A549 (cell line): ENCODE results near the gene TMEM82.

Source experiments
- CEBPB ChIP-seq, 2 experiments: fragments of >200 bp in 1 of 2; sonication (Bioruptor Twin) in 1 of 2; formaldehyde crosslinking in 1 of 2; IDR thresholded peaks; 2 replicates each; pipeline ENCODE4 v1.6.1; 2012 to 2016
- CHD2 ChIP-seq: fragments of 150-350 bp; IDR thresholded peaks from 2 replicates; pipeline ENCODE4 v1.6.1; 2014; ENCODE audit warnings: low read length; ENCODE audit not compliant: partially characterized antibody
- EHMT2 ChIP-seq: fragments of 200-600 bp; sonication (generic); IDR thresholded peaks from 2 replicates; pipeline ENCODE4 v1.6.1; 2016; ENCODE audit warnings: antibody characterized with exemption, low read depth, mild to moderate bottlenecking, moderate library complexity
- ESRRA ChIP-seq: fragments of 150-350 bp; IDR thresholded peaks from 2 replicates; pipeline ENCODE4 v1.6.1; 2014; ENCODE audit warnings: mild to moderate bottlenecking, low read length, borderline replicate concordance
- MAFK ChIP-seq: fragments of 450-650 bp; IDR thresholded peaks from 2 replicates; pipeline ENCODE4 v1.6.1; 2014; ENCODE audit not compliant: partially characterized antibody
- NFE2L2 ChIP-seq: fragments of 150-350 bp; conservative IDR thresholded peaks from 2 replicates; pipeline ENCODE4 v1.6.1; 2014; ENCODE audit warnings: low read length
- NR3C1 ChIP-seq: fragments of >200 bp; sonication (Bioruptor Twin); formaldehyde crosslinking; IDR thresholded peaks from 3 replicates; pipeline ENCODE4 v1.6.1; 2017
- POLR2A ChIP-seq: IDR thresholded peaks from 2 replicates; pipeline ENCODE4 v1.6.1; 2012; ENCODE audit warnings: mild to moderate bottlenecking, low read length
- RAD21 ChIP-seq, 2 experiments: fragments of >200 bp in 1 of 2; sonication (Bioruptor Twin) in 1 of 2; formaldehyde crosslinking in 1 of 2; IDR thresholded peaks in 1 of 2; conservative IDR thresholded peaks in 1 of 2; 2 replicates in 1 of 2; 3 replicates in 1 of 2; pipeline ENCODE4 v1.6.1; 2012 to 2018; ENCODE audit warnings: inconsistent platforms in 1 of 2
- SMC3 ChIP-seq: fragments of >200 bp; sonication (Bioruptor Twin); formaldehyde crosslinking; IDR thresholded peaks from 3 replicates; pipeline ENCODE4 v1.6.1; 2018; ENCODE audit warnings: inconsistent platforms
- TF ChIP-seq, protein P1 (sequence below): fragments of >200 bp; sonication (Bioruptor Twin); formaldehyde crosslinking; IDR thresholded peaks from 3 replicates; pipeline ENCODE4 v1.5.1; 2016

- no peak for TF ChIP-seq CEBPB (IDR thresholded peaks at IDR 0.05)
- TF ChIP-seq, protein P1, sequence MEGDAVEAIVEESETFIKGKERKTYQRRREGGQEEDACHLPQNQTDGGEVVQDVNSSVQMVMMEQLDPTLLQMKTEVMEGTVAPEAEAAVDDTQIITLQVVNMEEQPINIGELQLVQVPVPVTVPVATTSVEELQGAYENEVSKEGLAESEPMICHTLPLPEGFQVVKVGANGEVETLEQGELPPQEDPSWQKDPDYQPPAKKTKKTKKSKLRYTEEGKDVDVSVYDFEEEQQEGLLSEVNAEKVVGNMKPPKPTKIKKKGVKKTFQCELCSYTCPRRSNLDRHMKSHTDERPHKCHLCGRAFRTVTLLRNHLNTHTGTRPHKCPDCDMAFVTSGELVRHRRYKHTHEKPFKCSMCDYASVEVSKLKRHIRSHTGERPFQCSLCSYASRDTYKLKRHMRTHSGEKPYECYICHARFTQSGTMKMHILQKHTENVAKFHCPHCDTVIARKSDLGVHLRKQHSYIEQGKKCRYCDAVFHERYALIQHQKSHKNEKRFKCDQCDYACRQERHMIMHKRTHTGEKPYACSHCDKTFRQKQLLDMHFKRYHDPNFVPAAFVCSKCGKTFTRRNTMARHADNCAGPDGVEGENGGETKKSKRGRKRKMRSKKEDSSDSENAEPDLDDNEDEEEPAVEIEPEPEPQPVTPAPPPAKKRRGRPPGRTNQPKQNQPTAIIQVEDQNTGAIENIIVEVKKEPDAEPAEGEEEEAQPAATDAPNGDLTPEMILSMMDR, result no peak
- no peak for TF ChIP-seq SMC3
- no peak for TF ChIP-seq POLR2A
- no peak for TF ChIP-seq EHMT2
- TF ChIP-seq RAD21 (conservative IDR thresholded peaks at IDR 0.05 in 1 of 2, IDR thresholded peaks at IDR 0.05 in 1 of 2), result no peak
- no peak for TF ChIP-seq ESRRA
- no peak for TF ChIP-seq NFE2L2
- TF ChIP-seq CHD2, result no peak
- TF ChIP-seq MAFK, result no peak
- TF ChIP-seq NR3C1, result no peak
Observed at GRCh38 chr1:15736892-15737261, 5.4 kb upstream of the TMEM82 start.
